ENCODE measurements around the gene LRRC72. TPM values are rescaled to one million over a fixed set of nuclear protein-coding genes. Genes with fewer than 3 reads are reported as not detected.

LRRC72 gene
- total RNA-seq, 6 experiments from 2014 or later: not detected

- peaks cover 25% of the 10 kb centered on the region for H3K36me3 Mint-ChIP-seq (ENCODE audit: low read depth)
- no peak for DNase-seq
- H3K27ac Mint-ChIP-seq: no peak overlapping the region
- H3K4me1 Mint-ChIP-seq (ENCODE audit: low read depth): peaks cover 12% of the 10 kb centered on the region
- no peak overlapping the region for H3K4me3 Mint-ChIP-seq
- no peaks in the 10 kb centered on the region for H3K9me3 Mint-ChIP-seq
- no peaks in the 10 kb centered on the region for H3K27me3 Mint-ChIP-seq (ENCODE audit: insufficient read depth)
- TF ChIP-seq CTCF (IDR thresholded peaks at IDR 0.05): no peak
Observed at GRCh38 chr7:16616122-16616521, 89.5 kb downstream of the LRRC72 start.

GRCh38 chr7:16616542-16616941 lies 89.9 kb downstream of the LRRC72 start:
- Mint-ChIP-seq H3K27me3 (ENCODE audit: insufficient read depth) (no peaks in the 10 kb centered on the region), H3K4me1 (ENCODE audit: low read depth) (peaks cover 12% of the 10 kb centered on the region), H3K4me3 (no peak overlapping the region), H3K9me3 (no peaks in the 10 kb centered on the region), H3K36me3 (ENCODE audit: low read depth) (peaks cover 29% of the 10 kb centered on the region), H3K27ac (no peak overlapping the region)
- DNase-seq: no peak
- no peak for TF ChIP-seq CTCF (IDR thresholded peaks at IDR 0.05)

- no peak overlapping the region for H3K4me3 Mint-ChIP-seq
- no peak for DNase-seq
- H3K27ac Mint-ChIP-seq: peak overlapping the region; percentile 38
- no peak for TF ChIP-seq CTCF (IDR thresholded peaks at IDR 0.05)
- no peaks in the 10 kb centered on the region for H3K9me3 Mint-ChIP-seq
- no peaks in the 10 kb centered on the region for H3K27me3 Mint-ChIP-seq (ENCODE audit: insufficient read depth)
- H3K36me3 Mint-ChIP-seq (ENCODE audit: low read depth): peaks cover 42% of the 10 kb centered on the region
- H3K4me1 Mint-ChIP-seq (ENCODE audit: low read depth): peaks cover 12% of the 10 kb centered on the region
Observed at GRCh38 chr7:16619979-16620408, 93.4 kb downstream of the LRRC72 start.

- H3K9me3 Mint-ChIP-seq: no peaks in the 10 kb centered on the region
- H3K27ac Mint-ChIP-seq: no peak overlapping the region
- no peak for TF ChIP-seq CTCF (IDR thresholded peaks at IDR 0.05)
- DNase-seq: no peak
- H3K4me1 Mint-ChIP-seq (ENCODE audit: low read depth): peaks cover 14% of the 10 kb centered on the region
- H3K27me3 Mint-ChIP-seq (ENCODE audit: insufficient read depth): no peaks in the 10 kb centered on the region
- H3K36me3 Mint-ChIP-seq (ENCODE audit: low read depth): peaks cover 17% of the 10 kb centered on the region
- H3K4me3 Mint-ChIP-seq: no peak overlapping the region
Observed at GRCh38 chr7:16626388-16626787, 99.8 kb downstream of the LRRC72 start.

GRCh38 chr7:16627236-16627635 lies 100.6 kb downstream of the LRRC72 start:
- TF ChIP-seq CTCF (IDR thresholded peaks at IDR 0.05): no peak
- Mint-ChIP-seq H3K27ac (no peak overlapping the region), H3K27me3 (ENCODE audit: insufficient read depth) (no peaks in the 10 kb centered on the region), H3K9me3 (no peaks in the 10 kb centered on the region), H3K4me3 (no peak overlapping the region), H3K36me3 (ENCODE audit: low read depth) (peaks cover 19% of the 10 kb centered on the region), H3K4me1 (ENCODE audit: low read depth) (peaks cover 14% of the 10 kb centered on the region)
- peak; percentile 33 for DNase-seq

GRCh38 chr7:16630654-16631053 lies 104.0 kb downstream of the LRRC72 start:
- Mint-ChIP-seq H3K4me1 (ENCODE audit: low read depth) (peaks cover 24% of the 10 kb centered on the region), H3K9me3 (no peaks in the 10 kb centered on the region), H3K27me3 (ENCODE audit: insufficient read depth) (no peaks in the 10 kb centered on the region), H3K36me3 (ENCODE audit: low read depth) (peaks cover 17% of the 10 kb centered on the region), H3K4me3 (no peak overlapping the region), H3K27ac (no peak overlapping the region)
- DNase-seq: no peak
- TF ChIP-seq CTCF (IDR thresholded peaks at IDR 0.05): no peak
